ENCODE results near the gene PDE4D.

PDE4D gene

DNA sequence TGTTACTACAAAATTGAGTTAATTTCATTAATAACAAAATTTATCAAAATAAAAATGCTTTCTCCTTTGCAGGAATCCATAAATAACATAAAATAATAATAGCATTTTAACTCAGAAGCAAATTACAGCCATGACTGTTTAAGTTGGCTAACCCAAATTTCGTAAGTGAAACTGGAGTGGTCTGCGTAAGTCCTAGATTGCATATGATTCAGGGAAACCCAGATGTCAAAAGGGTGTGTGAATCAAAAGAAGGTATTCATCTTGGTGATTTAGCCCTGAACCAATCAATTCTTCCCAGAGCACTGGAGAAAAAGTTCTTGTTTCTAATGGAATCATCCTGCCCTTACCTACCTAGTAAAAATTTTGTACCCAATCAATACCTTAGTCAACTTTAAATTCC lies 763.1 kb downstream of the PDE4D start:
- Histone ChIP-seq H3K9me3 (ENCODE audit: control insufficient read depth in 1 of 2, low read length in 2 of 2) (no peaks in the 10 kb centered on the region), H3K27ac (ENCODE audit: low read length) (no peak overlapping the region), H3K36me3 (ENCODE audit: control insufficient read depth in 1 of 2, insufficient read depth in 2 of 2, low read length in 2 of 2) (no peaks in the 10 kb centered on the region), H3K27me3 (ENCODE audit: low read depth, low read length) (no peaks in the 10 kb centered on the region), H3K4me3 (ENCODE audit: low read depth in 1 of 2, low read length in 2 of 2) (no peak overlapping the region), H3K4me1 (ENCODE audit: control insufficient read depth in 1 of 2, insufficient read depth in 2 of 2, low read length in 2 of 2) (peaks cover 5 to 17% of the 10 kb centered on the region in 2 donors)

DNA sequence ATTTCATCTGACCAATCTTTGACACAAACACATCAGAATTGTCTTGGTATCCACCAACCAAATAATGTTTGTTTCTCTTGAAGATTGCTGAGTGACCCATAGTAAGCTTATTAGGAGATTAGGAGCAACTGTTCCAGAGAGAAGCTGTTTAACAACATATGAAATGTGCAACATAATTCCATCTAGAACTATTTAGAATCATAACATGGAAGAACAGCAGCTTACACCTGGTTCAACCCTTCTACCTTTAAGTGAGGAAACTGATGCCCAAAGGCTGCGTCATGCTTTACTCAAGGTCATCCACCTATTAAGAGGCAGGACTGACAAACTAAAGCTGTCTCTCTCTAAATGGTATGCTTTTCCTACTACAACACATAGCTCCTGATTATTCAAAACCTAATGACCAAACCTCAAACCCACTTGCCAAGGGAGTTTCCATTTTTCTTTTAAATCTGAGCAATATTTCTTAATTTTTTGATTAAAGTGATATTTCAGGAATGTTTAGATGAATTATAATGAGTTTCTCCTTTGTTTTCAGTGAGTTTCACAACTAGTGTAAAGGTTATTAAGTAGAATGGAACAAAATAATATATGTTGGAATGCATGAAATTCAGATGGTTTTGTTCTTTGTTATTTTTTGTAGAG lies 764.8 kb downstream of the PDE4D start:
- H3K27me3 ChIP-seq (ENCODE audit: low read depth, low read length), result no peaks in the 10 kb centered on the region
- no peak overlapping the region for H3K4me3 ChIP-seq (ENCODE audit: low read depth in 1 of 2, low read length in 2 of 2)
- no peaks in the 10 kb centered on the region for H3K36me3 ChIP-seq (ENCODE audit: control insufficient read depth in 1 of 2, insufficient read depth in 2 of 2, low read length in 2 of 2)
- H3K9me3 ChIP-seq (ENCODE audit: control insufficient read depth in 1 of 2, low read length in 2 of 2), result no peaks in the 10 kb centered on the region
- peak overlapping the region; percentile 82 for H3K27ac ChIP-seq (ENCODE audit: low read length)
- peaks cover 10 to 23% of the 10 kb centered on the region in 2 donors for H3K4me1 ChIP-seq (ENCODE audit: control insufficient read depth in 1 of 2, insufficient read depth in 2 of 2, low read length in 2 of 2)

DNA sequence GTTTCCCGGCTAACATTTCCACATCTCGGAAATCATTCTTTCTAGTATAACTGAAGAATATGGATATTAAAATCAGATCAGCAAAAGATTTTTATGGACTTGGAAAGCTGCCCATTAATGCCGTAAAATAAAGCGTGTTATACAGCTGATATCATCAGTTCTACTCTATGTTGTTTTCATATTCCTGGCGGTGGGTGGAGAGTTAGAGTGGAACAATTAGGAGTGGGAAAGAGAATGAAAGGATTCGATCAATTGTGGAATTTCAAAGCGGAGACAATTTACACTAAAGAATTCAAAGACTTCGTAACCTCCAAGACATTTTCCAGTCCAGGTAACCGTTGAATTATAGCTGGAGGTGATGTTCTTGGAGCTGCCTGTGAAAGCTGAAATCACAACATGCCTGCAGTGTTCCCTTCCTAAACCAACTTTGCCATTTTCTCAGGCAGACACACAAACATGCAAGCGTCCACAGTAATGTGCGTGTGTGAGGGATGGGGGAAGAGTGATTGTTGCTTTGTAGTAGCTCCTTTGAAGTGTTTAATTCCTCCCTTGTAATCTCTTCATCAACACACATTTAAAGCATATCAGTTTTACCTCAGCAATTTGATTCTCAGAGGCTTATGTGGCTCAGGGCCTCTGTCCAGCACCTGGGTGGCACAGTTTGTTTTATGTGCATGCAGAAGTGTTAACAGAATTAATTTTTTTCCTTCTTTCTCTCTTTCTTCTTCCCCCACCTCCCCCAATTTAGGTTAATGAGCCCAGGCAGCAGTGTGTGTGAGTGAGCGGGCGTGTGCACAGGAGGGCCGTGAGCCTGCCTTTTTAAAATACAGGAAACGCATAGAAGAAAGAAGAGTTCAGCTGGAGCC lies 766.6 kb downstream of the PDE4D start:
- H3K4me3 ChIP-seq (ENCODE audit: low read depth in 1 of 2, low read length in 2 of 2), result peak overlapping the region; percentile 26 to 60
- peak overlapping the region; percentile 87 for H3K27ac ChIP-seq (ENCODE audit: low read length)
- no peaks in the 10 kb centered on the region for H3K9me3 ChIP-seq (ENCODE audit: control insufficient read depth in 1 of 2, low read length in 2 of 2)
- H3K4me1 ChIP-seq (ENCODE audit: control insufficient read depth in 1 of 2, insufficient read depth in 2 of 2, low read length in 2 of 2), result peaks cover 17 to 23% of the 10 kb centered on the region in 2 donors
- H3K36me3 ChIP-seq (ENCODE audit: control insufficient read depth in 1 of 2, insufficient read depth in 2 of 2, low read length in 2 of 2), result no peaks in the 10 kb centered on the region
- H3K27me3 ChIP-seq (ENCODE audit: low read depth, low read length), result no peaks in the 10 kb centered on the region

DNA sequence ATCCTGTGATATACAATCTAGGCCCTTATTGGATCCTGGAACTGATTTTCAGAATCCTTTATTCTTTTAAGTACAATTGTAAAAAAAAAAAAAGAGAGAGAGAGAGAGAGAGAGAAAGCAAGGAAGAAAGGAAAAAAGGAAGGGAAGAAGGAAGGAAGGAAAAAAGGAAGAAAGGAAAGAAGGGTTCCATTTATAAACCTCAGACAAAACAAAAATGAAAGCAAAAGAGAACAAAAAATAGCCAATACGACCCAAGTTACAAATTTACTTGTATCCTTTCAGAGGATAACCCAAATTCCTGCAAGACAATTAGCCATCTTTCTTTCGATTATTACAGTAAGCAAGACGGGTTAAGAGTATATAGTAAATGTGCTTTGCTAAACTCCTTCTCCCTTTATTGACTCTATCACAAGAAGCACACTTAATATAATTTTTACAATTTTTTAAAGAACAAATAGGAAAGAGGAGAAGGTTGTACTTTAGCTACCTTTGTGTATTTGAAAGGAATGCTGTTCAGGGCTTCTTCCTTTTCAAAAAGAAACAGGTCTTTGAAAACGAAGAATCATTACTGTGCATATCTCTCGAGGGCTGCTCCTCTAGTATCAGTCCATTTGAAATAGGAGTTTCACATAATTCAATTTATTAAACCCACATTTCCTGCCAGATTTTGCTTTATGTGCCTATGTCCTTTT lies 767.4 kb downstream of the PDE4D start:
- H3K4me1 ChIP-seq (ENCODE audit: control insufficient read depth in 1 of 2, insufficient read depth in 2 of 2, low read length in 2 of 2), result peaks cover 17 to 23% of the 10 kb centered on the region in 2 donors
- H3K27ac ChIP-seq (ENCODE audit: low read length), result peak overlapping the region; percentile 87
- H3K4me3 ChIP-seq (ENCODE audit: low read depth in 1 of 2, low read length in 2 of 2), result peak overlapping the region; percentile 26 to 60

DNA sequence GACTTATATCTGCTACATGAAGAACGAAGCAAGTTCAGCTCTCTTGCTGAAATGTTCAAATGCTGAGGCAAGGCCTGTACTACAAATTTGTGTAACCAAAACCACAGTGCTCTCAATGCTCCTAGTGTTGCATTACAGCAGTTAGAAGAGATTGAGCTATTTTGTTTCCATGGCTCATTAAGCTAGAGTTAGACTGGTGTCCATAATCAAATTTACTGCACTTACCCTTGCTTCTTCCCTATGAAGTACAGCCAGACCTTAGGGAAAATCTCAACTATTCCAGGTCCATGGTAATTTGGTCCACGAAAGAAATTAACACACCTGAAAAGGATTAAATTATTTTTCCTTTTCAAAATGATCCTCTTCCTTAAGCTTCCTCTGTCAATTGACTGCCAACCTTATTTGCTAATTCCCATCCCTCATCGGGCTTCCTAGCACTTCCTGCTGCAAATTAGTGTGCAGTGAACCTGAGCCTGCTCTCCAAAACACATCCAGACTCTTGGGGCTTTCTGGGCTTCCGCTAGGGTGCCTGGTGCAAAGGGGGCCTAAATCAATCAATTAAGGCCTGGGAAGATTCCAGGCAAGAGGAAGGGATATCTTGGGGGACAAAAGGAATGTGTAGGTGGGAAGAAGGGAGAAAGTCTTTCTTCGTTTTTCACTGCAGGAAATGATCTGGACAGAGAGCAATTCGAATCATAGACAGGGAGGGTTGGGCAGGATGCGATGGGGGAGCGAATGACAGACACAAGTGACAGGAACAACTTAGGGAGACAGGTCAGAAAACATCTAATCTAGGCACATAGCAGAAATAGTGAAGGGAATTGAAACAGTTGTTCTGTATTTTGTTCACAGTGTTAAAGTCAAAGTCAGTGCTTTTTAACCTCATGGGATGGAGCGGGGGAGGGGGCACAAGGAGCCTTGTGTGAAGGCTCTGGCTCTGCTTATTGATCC lies 768.2 kb downstream of the PDE4D start:
- Histone ChIP-seq H3K27ac (ENCODE audit: low read length) (peak overlapping the region; percentile 87), H3K4me1 (ENCODE audit: control insufficient read depth in 1 of 2, insufficient read depth in 2 of 2, low read length in 2 of 2) (peaks cover 17 to 23% of the 10 kb centered on the region in 2 donors), H3K4me3 (ENCODE audit: low read depth in 1 of 2, low read length in 2 of 2) (peak overlapping the region in 1 of 2 donors; percentile 60), H3K9me3 (ENCODE audit: control insufficient read depth in 1 of 2, low read length in 2 of 2) (no peaks in the 10 kb centered on the region), H3K36me3 (ENCODE audit: control insufficient read depth in 1 of 2, insufficient read depth in 2 of 2, low read length in 2 of 2) (no peaks in the 10 kb centered on the region), H3K27me3 (ENCODE audit: low read depth, low read length) (no peaks in the 10 kb centered on the region)

More for the DNA sequence above, 767.4 kb downstream of the PDE4D start:
- Histone ChIP-seq H3K27me3 (ENCODE audit: low read depth, low read length) (no peaks in the 10 kb centered on the region), H3K36me3 (ENCODE audit: control insufficient read depth in 1 of 2, insufficient read depth in 2 of 2, low read length in 2 of 2) (no peaks in the 10 kb centered on the region), H3K9me3 (ENCODE audit: control insufficient read depth in 1 of 2, low read length in 2 of 2) (no peaks in the 10 kb centered on the region)

DNA sequence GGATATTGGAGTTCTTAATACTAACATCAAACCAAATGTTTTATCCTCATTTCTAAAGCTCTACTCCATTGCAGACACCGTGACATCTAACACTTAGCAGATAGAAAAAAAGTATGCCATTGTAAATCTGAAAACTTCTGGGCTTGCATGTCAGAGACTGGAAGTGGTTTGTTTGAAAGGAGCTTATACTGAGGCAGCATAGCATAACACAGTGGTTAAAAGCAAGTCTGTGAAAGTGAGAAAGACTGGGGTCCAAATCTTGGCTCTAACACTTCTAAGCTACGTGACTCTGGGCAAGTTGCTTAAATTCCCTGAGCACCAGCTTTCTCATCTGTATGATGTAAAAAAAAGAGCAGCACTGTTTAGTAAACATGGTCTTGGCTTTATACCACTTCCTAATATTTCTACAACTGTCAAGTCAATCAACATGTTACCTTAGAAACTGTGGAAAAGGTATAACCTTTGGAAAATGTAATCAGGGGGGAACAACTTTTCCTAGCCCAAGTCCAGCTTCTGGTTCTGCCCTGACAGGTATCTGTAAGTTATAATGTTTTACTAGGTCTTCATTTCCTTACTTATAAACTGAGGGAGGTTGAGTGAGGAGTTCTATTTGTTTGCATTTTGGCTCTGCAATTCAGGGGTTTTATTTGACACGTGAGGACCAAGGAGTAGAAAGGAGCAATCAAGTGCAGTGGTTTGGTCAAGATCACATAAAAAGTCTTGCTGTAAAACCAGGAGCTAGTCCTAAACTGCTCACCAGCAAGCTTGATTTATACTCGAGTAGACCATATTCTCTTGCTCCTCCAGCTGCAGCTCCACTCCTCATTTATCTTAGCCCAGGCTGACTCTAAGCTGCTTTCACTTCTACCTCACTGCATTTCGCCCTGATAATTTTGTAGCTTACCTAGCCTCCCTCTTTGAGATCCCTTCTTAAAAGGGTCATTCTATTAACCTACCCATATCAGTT lies 769.6 kb downstream of the PDE4D start:
- no peak overlapping the region for H3K4me3 ChIP-seq (ENCODE audit: low read depth in 1 of 2, low read length in 2 of 2)
- no peaks in the 10 kb centered on the region for H3K9me3 ChIP-seq (ENCODE audit: control insufficient read depth in 1 of 2, low read length in 2 of 2)
- H3K36me3 ChIP-seq (ENCODE audit: control insufficient read depth in 1 of 2, insufficient read depth in 2 of 2, low read length in 2 of 2), result no peaks in the 10 kb centered on the region
- H3K4me1 ChIP-seq (ENCODE audit: control insufficient read depth in 1 of 2, insufficient read depth in 2 of 2, low read length in 2 of 2), result peaks cover 17 to 23% of the 10 kb centered on the region in 2 donors
- no peaks in the 10 kb centered on the region for H3K27me3 ChIP-seq (ENCODE audit: low read depth, low read length)
- H3K27ac ChIP-seq (ENCODE audit: low read length), result peak overlapping the region; percentile 58

DNA sequence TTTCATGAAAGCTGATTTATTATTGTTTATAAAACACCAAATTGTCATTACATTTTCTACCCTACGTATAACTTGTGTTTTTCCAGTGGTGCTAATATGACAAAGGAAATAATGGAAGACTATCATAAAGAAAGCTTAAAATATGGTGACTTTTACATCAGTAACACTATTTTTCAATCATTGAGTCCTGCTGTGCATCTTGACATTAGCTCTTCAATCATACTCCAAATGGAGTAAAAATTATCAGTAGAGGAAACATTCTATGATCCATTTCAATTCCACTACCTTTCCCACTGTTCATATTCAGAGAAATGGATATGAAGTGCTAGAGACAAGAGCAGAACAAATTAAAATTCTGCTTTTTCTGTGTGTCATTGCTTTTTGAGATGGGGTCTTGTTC lies 774.0 kb downstream of the PDE4D start:
- no peak overlapping the region for H3K4me3 ChIP-seq (ENCODE audit: low read depth in 1 of 2, low read length in 2 of 2)
- no peak overlapping the region for H3K27ac ChIP-seq (ENCODE audit: low read length)
- H3K9me3 ChIP-seq (ENCODE audit: control insufficient read depth in 1 of 2, low read length in 2 of 2), result no peaks in the 10 kb centered on the region
- no peaks in the 10 kb centered on the region for H3K27me3 ChIP-seq (ENCODE audit: low read depth, low read length)
- H3K36me3 ChIP-seq (ENCODE audit: control insufficient read depth in 1 of 2, insufficient read depth in 2 of 2, low read length in 2 of 2), result no peaks in the 10 kb centered on the region
- peaks cover 2 to 18% of the 10 kb centered on the region in 2 donors for H3K4me1 ChIP-seq (ENCODE audit: control insufficient read depth in 1 of 2, insufficient read depth in 2 of 2, low read length in 2 of 2)

DNA sequence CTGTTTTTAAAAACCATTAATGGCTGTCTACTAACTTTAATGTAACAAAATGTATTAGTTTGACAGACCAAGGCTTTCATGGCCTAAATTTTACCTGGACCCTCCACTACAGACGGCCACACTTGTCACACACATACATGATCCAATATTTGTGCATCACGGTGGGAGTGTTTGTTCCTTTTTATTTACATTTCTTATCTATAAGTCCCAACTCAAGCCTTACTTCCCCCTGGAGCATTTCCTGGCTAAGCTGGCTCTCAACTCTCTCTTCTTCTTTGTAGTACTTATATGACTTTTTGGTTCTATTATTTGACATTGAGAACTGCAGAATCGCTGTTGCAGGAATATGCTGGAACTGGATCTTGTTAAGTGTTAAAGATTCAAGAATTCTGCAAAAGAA lies 776.2 kb downstream of the PDE4D start:
- no peaks in the 10 kb centered on the region for H3K9me3 ChIP-seq (ENCODE audit: control insufficient read depth in 1 of 2, low read length in 2 of 2)
- peaks cover 0 to 5% of the 10 kb centered on the region in 2 donors for H3K4me1 ChIP-seq (ENCODE audit: control insufficient read depth in 1 of 2, insufficient read depth in 2 of 2, low read length in 2 of 2)
- no peaks in the 10 kb centered on the region for H3K36me3 ChIP-seq (ENCODE audit: control insufficient read depth in 1 of 2, insufficient read depth in 2 of 2, low read length in 2 of 2)
- no peak overlapping the region for H3K27ac ChIP-seq (ENCODE audit: low read length)
- no peak overlapping the region for H3K4me3 ChIP-seq (ENCODE audit: low read depth in 1 of 2, low read length in 2 of 2)
- H3K27me3 ChIP-seq (ENCODE audit: low read depth, low read length), result no peaks in the 10 kb centered on the region

DNA sequence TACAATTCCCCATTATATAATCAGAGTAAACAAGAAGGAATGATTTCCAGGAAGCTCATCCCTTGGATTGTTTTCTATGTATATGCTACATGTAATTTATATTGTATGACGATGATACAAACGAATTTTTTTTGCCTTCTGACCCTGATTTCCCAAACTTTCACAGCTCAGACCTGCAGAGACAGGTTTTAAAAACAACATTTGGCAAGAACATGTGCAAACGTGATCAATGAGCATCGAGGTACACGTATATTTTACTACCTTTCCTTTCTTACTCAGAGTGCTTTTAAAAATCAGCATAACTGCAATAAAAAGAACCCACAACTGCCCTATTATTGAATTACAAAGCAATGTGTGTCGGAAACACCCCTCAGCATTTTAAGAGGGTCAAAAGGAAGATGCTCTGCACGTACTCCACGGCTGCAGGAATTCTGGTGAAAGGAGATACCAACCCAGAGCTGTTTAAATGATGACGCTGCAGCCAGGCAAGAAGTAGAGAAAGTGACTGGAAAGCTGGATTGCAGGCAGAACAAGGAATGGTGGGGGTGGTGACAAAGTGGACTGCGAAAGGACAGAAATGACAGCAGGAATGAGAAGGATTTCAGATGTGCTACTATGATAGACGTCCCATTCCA lies 777.2 kb downstream of the PDE4D start:
- Histone ChIP-seq H3K4me3 (ENCODE audit: low read depth in 1 of 2, low read length in 2 of 2) (no peak overlapping the region), H3K27me3 (ENCODE audit: low read depth, low read length) (no peaks in the 10 kb centered on the region), H3K4me1 (ENCODE audit: control insufficient read depth in 1 of 2, insufficient read depth in 2 of 2, low read length in 2 of 2) (peaks cover 0 to 5% of the 10 kb centered on the region in 2 donors), H3K36me3 (ENCODE audit: control insufficient read depth in 1 of 2, insufficient read depth in 2 of 2, low read length in 2 of 2) (no peaks in the 10 kb centered on the region), H3K9me3 (ENCODE audit: control insufficient read depth in 1 of 2, low read length in 2 of 2) (no peaks in the 10 kb centered on the region), H3K27ac (ENCODE audit: low read length) (no peak overlapping the region)
